NCI-H1436 (cell line): ENCODE measurements around the gene ACD.

Experiments used
- DNase-seq: peaks from one replicate; lab custom pipeline; 2025; lab: John Stamatoyannopoulos, UW

The ACD gene

GRCh38 chr16:67661886-67662652 lies 2.0 kb upstream of the ACD start:
- no peak for DNase-seq

GRCh38 chr16:67661101-67661761 lies 1.2 kb upstream of the ACD start:
- no peak for DNase-seq

GRCh38 chr16:67660564-67661028 lies 536 bp upstream of the ACD start, which contains the start of gene PARD6A:
Gene PARD6A (plus strand): TSS chr16:67660960. CDS start chr16:67661039, 79 bp downstream.
- peak; percentile 99 for DNase-seq

- DNase-seq: no peak
Measured at GRCh38 chr16:67658849-67659674, 998 bp downstream of the ACD start.

GRCh38 chr16:67657751-67658518 lies 2.1 kb downstream of the ACD start:
- DNase-seq: no peak

GRCh38 chr16:67657017-67657608 lies 2.9 kb downstream of the ACD start:
- no peak for DNase-seq

GRCh38 chr16:67656344-67657016 lies 3.6 kb downstream of the ACD start:
- DNase-seq: no peak

- no peak for DNase-seq
Measured at GRCh38 chr16:67655363-67655762, 4.7 kb downstream of the ACD start.

GRCh38 chr16:67654403-67654911 lies 5.6 kb downstream of the ACD start:
- DNase-seq: no peak

- no peak for DNase-seq
Measured at GRCh38 chr16:67653789-67654402, 6.2 kb downstream of the ACD start.

GRCh38 chr16:67653128-67653788 lies 6.8 kb downstream of the ACD start:
- no peak for DNase-seq

GRCh38 chr16:67652578-67653127 lies 7.4 kb downstream of the ACD start:
- no peak for DNase-seq

GRCh38 chr16:67651847-67652246 lies 8.2 kb downstream of the ACD start:
- DNase-seq: no peak

GRCh38 chr16:67651039-67651438 lies 9.0 kb downstream of the ACD start:
- DNase-seq: no peak

- DNase-seq: no peak
Measured at GRCh38 chr16:67650023-67650422, 10.0 kb downstream of the ACD start.

- DNase-seq: no peak
Measured at GRCh38 chr16:67649494-67649931, 10.5 kb downstream of the ACD start.

- no peak for DNase-seq
Measured at GRCh38 chr16:67648764-67649407, 11.2 kb downstream of the ACD start.

- no peak for DNase-seq
Measured at GRCh38 chr16:67648088-67648763, 11.8 kb downstream of the ACD start.
